LNCaP clone FGC (cell line): Measurements from ENCODE around the gene EHHADH.

Experiments used
- DNase-seq: peaks from one replicate; pipeline ENCODE4 v3.0.0-alpha.2; 2011; ENCODE audit warnings: low read depth
- H3K4me3 ChIP-seq: 2 replicates; pipeline ENCODE4 v1.5.1; 2011; ENCODE audit warnings: mild to moderate bottlenecking, low read depth, low read length, control low read depth
- CTCF ChIP-seq: IDR thresholded peaks from 2 replicates; pipeline ENCODE4 v1.5.1; 2012; ENCODE audit warnings: mild to moderate bottlenecking; ENCODE audit not compliant: control insufficient read depth, insufficient read depth; ENCODE audit errors: extremely low read depth

The EHHADH gene

DNA sequence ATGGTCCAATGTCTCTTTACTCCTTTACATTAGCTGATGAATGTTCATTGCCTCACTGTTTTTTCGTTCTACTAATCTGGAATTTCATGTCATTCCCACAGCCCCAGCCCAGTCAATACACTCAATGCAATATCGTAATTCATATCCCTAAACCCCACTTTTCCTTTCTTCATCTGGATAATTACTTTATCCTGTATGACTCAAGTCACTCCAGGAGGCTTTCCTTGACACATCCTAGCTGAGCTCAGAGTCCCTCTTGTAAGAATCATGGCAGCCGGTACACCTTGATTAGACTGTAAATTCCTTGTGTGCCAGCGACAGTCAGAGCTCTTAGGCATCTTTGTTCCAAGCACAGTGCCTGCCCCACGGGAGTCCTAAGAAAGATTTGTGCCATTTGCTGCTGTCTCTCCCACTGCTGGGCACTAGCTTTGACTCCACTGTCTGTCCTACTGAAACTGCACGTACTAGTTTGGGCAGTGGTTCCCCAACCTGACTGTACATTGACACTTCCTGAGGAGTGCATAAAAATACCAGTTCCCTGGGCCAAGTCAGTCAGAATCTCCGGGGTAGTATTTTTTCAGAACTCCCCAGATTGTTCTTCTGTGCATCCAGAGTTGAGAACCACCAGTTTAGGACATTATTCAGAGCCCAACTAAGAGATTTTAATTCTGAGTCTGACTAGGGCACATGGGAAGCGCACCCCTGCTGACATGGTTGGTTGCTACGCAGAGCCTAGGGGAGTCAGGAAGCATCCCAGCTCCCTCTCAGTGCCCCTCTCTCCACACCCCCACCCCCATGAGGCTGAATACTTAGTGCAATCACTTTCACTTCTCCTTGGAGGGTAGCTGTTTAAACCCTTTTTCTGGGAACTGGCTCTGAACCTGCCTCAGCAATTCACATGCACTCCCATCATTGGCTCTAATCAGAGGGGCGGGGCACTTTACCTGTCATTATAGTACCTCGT lies 81.5 kb downstream of the EHHADH start:
- no peak for DNase-seq
- TF ChIP-seq CTCF, result no peak
- H3K4me3 ChIP-seq, result no peak overlapping the region

- no peak for DNase-seq
- TF ChIP-seq CTCF, result no peak
Measured at GRCh38 chr3:185164428-185165217, 89.2 kb downstream of the EHHADH start.

GRCh38 chr3:185162634-185163033 lies 91.2 kb downstream of the EHHADH start:
- H3K4me3 ChIP-seq, result no peak overlapping the region
- no peak for TF ChIP-seq CTCF
- DNase-seq, result no peak

More at GRCh38 chr3:185164428-185165217, 89.2 kb downstream of the EHHADH start:
- no peak overlapping the region for H3K4me3 ChIP-seq

GRCh38 chr3:185161761-185162160 lies 92.1 kb downstream of the EHHADH start:
- TF ChIP-seq CTCF, result no peak
- H3K4me3 ChIP-seq, result no peak overlapping the region
- DNase-seq, result no peak

DNA sequence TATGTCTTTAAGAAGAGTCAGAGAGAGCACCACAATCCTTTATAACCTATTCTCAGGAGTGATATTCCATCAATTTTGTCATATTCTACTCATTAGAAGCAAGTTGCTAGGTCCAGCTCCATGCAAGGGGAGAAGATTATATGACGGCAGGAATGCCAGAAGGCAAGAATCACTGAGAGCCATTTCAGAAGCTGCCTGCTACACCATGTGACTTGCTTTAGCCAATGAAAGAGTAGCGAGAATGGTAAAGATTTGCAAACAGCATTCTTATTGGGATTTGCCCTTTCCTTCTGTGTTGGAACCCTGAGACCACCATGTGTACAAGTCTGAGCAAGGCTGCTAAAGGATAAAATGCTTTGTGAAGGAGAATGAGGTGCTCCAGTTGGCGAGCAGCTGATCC lies 96.5 kb downstream of the EHHADH start:
- DNase-seq, result no peak
- no peak for TF ChIP-seq CTCF
- H3K4me3 ChIP-seq, result no peak overlapping the region

- no peak for DNase-seq
- H3K4me3 ChIP-seq, result no peak overlapping the region
- no peak for TF ChIP-seq CTCF
Measured at GRCh38 chr3:185155678-185156077, 98.2 kb downstream of the EHHADH start.
